GM18499 (cell line): ENCODE results near the gene RPL13A.

Experiments used
- ATAC-seq: cut with Tn5 transposase; IDR thresholded peaks from one replicate; pipeline ENCODE4 v1.9.1; 2021; ENCODE audit warnings: moderate number of reproducible peaks; ENCODE audit not compliant: insufficient read depth, unreplicated experiment

The RPL13A gene

GRCh38 chr19:49499030-49499670, 11.7 kb downstream of the RPL13A start:
- no peak for ATAC-seq

GRCh38 chr19:49502866-49503581, 15.6 kb downstream of the RPL13A start:
- ATAC-seq, result no peak

- ATAC-seq, result no peak
Observed at GRCh38 chr19:49503582-49503962, 16.2 kb downstream of the RPL13A start.

- ATAC-seq, result no peak
Observed at GRCh38 chr19:49506575-49507105, 19.2 kb downstream of the RPL13A start.

GRCh38 chr19:49507803-49508494, 20.5 kb downstream of the RPL13A start:
- ATAC-seq, result no peak

GRCh38 chr19:49512970-49513745, 25.8 kb downstream of the RPL13A start:
- no peak for ATAC-seq

GRCh38 chr19:49513746-49514118, 26.3 kb downstream of the RPL13A start:
- no peak for ATAC-seq

GRCh38 chr19:49514151-49514550, 26.7 kb downstream of the RPL13A start:
- no peak for ATAC-seq

GRCh38 chr19:49515767-49516166, 28.4 kb downstream of the RPL13A start:
- no peak for ATAC-seq

- no peak for ATAC-seq
Observed at GRCh38 chr19:49518033-49518432, 30.6 kb downstream of the RPL13A start.

- no peak for ATAC-seq
Observed at GRCh38 chr19:49520705-49521319, 33.4 kb downstream of the RPL13A start.

GRCh38 chr19:49524812-49525455, 37.5 kb downstream of the RPL13A start:
- ATAC-seq, result no peak

- ATAC-seq, result no peak
Observed at GRCh38 chr19:49528211-49528771, 40.9 kb downstream of the RPL13A start.

GRCh38 chr19:49530708-49531107, 43.3 kb downstream of the RPL13A start:
- ATAC-seq, result no peak

- no peak for ATAC-seq
Observed at GRCh38 chr19:49533551-49534488, 46.4 kb downstream of the RPL13A start.

- no peak for ATAC-seq
Observed at GRCh38 chr19:49534632-49535385, 47.4 kb downstream of the RPL13A start.

GRCh38 chr19:49536921-49537462, 49.6 kb downstream of the RPL13A start:
- ATAC-seq, result no peak
